HepG2 (cell line): ENCODE measurements around the gene CFAP119. TPM values are rescaled to one million over a fixed set of nuclear protein-coding genes. Genes with fewer than 3 reads are reported as not detected.

Experiments
- AGO1 ChIP-seq: fragments of 200-400 bp; formaldehyde crosslinking; IDR thresholded peaks from 2 replicates; pipeline ENCODE4 v1.6.1; 2017; ENCODE audit warnings: mild to moderate bottlenecking, low read depth, low read length, moderate library complexity; ENCODE audit not compliant: poor library complexity, severe bottlenecking
- DNMT1 ChIP-seq: sonication (generic); formaldehyde crosslinking; IDR thresholded peaks from 2 replicates; pipeline ENCODE4 v1.5.1; 2020; ENCODE audit warnings: mild to moderate bottlenecking, missing genetic modification reagents
- ETV5 ChIP-seq: IDR thresholded peaks from 2 replicates; pipeline ENCODE4 v1.6.1; 2018; ENCODE audit warnings: missing biosample characterization, missing genetic modification reagents, inconsistent platforms, borderline replicate concordance
- GFI1 ChIP-seq: sonication (generic); formaldehyde crosslinking; IDR thresholded peaks from 2 replicates; pipeline ENCODE4 v1.5.0; 2020; ENCODE audit warnings: missing genetic modification reagents, mild to moderate bottlenecking, borderline replicate concordance
- NRL ChIP-seq: sonication (generic); formaldehyde crosslinking; IDR thresholded peaks from 2 replicates; pipeline ENCODE4 v1.5.0; 2020; ENCODE audit warnings: missing genetic modification reagents, mild to moderate bottlenecking, moderate library complexity, borderline replicate concordance
- POLR2AphosphoS2 ChIP-seq: IDR thresholded peaks from 2 replicates; pipeline ENCODE4 v1.6.1; 2011; ENCODE audit warnings: low read depth, low read length, improper control_type of control experiment
- REL ChIP-seq: sonication (generic); formaldehyde crosslinking; conservative IDR thresholded peaks from 2 replicates; pipeline ENCODE4 v1.8.0; 2022; ENCODE audit warnings: mild to moderate bottlenecking, missing genetic modification reagents, moderate library complexity
- ZBTB42 ChIP-seq: sonication (generic); formaldehyde crosslinking; IDR thresholded peaks from 2 replicates; pipeline ENCODE4 v1.5.0; 2020; ENCODE audit warnings: mild to moderate bottlenecking, missing genetic modification reagents
- ZNF10 ChIP-seq: sonication (generic); formaldehyde crosslinking; IDR thresholded peaks from 2 replicates; pipeline ENCODE4 v1.4.0; 2020; ENCODE audit warnings: mild to moderate bottlenecking, low read depth, missing genetic modification reagents, borderline replicate concordance
- ZNF256 ChIP-seq: sonication (generic); formaldehyde crosslinking; conservative IDR thresholded peaks from 2 replicates; pipeline ENCODE4 v1.4.0; 2020; ENCODE audit warnings: missing genetic modification reagents
- ZNF3 ChIP-seq: IDR thresholded peaks from 2 replicates; pipeline ENCODE4 v1.7.0; 2017; ENCODE audit warnings: inconsistent platforms
- ZNF326 ChIP-seq: sonication (generic); formaldehyde crosslinking; IDR thresholded peaks from 2 replicates; pipeline ENCODE4 v1.4.0; 2020; ENCODE audit warnings: missing genetic modification reagents, borderline replicate concordance
- ZNF484 ChIP-seq: sonication (generic); formaldehyde crosslinking; IDR thresholded peaks from 2 replicates; pipeline ENCODE4 v1.5.1; 2020; ENCODE audit warnings: mild to moderate bottlenecking, low read depth, missing genetic modification reagents, borderline replicate concordance
- ZNF501 ChIP-seq: sonication (generic); formaldehyde crosslinking; IDR thresholded peaks from 2 replicates; pipeline ENCODE4 v1.5.1; 2020; ENCODE audit warnings: mild to moderate bottlenecking, moderate library complexity, missing genetic modification reagents
- ZSCAN29 ChIP-seq: sonication (generic); formaldehyde crosslinking; conservative IDR thresholded peaks from 2 replicates; pipeline ENCODE4 v1.4.0; 2020; ENCODE audit warnings: mild to moderate bottlenecking, missing genetic modification reagents
- polyA plus RNA-seq, 8 experiments: library from polyadenylated mRNA; depleted of rRNA in 3 of 8; stranded (reverse) in 7 of 8; unstranded in 1 of 8; fragments of >200 nt; fragmentation: Illumina TruSeq in 4 of 8; extraction: Trizol in 4 of 8; gene quantifications; 2 replicates each; pipeline versions ENCODE4 v1.2.1 to v1.2.3, GENCODE V29; 2011 to 2016; ENCODE audit warnings: low read depth in 4 of 8, missing spikeins in 1 of 8, mixed read lengths in 1 of 8; ENCODE audit not compliant: insufficient read depth in 1 of 8
- total RNA-seq, 5 experiments: library from RNA; depleted of rRNA; stranded (reverse); fragments of >200 nt; fragmentation: Illumina TruSeq; extraction: Trizol; gene quantifications; 2 replicates each; pipeline ENCODE4 v1.2.3, GENCODE V29; 2016; ENCODE audit warnings: low read depth in 1 of 5
- TF ChIP-seq, protein P1 (sequence below): sonication (generic); formaldehyde crosslinking; IDR thresholded peaks from 2 replicates; pipeline ENCODE4 v1.5.0; 2020; ENCODE audit warnings: mild to moderate bottlenecking, missing genetic modification reagents
- TF ChIP-seq, protein P2 (sequence below): sonication (generic); formaldehyde crosslinking; IDR thresholded peaks from 2 replicates; pipeline ENCODE4 v1.8.0; 2022; ENCODE audit warnings: mild to moderate bottlenecking, missing genetic modification reagents, borderline replicate concordance
- TF ChIP-seq, protein P3 (sequence below): sonication (generic); formaldehyde crosslinking; IDR thresholded peaks from 2 replicates; pipeline ENCODE4 v1.4.0; 2020; ENCODE audit warnings: mild to moderate bottlenecking, low read depth, missing genetic modification reagents
- TF ChIP-seq, protein P4 (sequence below): sonication (generic); formaldehyde crosslinking; IDR thresholded peaks from 2 replicates; pipeline ENCODE4 v1.4.0; 2020; ENCODE audit warnings: missing genetic modification reagents
- TF ChIP-seq, protein P5 (sequence below): sonication (generic); formaldehyde crosslinking; IDR thresholded peaks from 2 replicates; pipeline ENCODE4 v1.9.0; 2021; ENCODE audit warnings: missing genetic modification reagents, mild to moderate bottlenecking, borderline replicate concordance
- TF ChIP-seq, protein P6 (sequence below): IDR thresholded peaks from 2 replicates; pipeline ENCODE4 v1.6.1; 2016

CFAP119 gene
- total and polyA plus RNA-seq, 2 of the 13 experiments (the other 11 are each of a cell fraction or from before 2014, with no cell fraction given), result 6.4 TPM

DNA sequence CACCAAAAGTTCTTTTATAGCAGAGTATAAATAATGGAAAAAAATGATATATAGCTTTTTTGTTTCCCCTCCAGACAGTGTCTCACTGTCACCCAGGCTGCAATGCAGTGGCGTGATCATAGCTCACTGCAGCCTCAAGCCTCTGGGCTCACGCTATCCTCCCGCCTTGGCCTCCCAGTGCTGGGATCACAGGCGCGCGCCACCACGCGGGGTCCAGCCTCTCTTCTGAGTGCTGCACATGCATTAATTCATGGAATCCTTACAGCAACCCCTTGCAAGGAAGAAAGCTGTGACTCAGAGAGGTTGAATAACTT is 43.2 kb upstream of the CFAP119 start (continued):
- TF ChIP-seq, protein P1, sequence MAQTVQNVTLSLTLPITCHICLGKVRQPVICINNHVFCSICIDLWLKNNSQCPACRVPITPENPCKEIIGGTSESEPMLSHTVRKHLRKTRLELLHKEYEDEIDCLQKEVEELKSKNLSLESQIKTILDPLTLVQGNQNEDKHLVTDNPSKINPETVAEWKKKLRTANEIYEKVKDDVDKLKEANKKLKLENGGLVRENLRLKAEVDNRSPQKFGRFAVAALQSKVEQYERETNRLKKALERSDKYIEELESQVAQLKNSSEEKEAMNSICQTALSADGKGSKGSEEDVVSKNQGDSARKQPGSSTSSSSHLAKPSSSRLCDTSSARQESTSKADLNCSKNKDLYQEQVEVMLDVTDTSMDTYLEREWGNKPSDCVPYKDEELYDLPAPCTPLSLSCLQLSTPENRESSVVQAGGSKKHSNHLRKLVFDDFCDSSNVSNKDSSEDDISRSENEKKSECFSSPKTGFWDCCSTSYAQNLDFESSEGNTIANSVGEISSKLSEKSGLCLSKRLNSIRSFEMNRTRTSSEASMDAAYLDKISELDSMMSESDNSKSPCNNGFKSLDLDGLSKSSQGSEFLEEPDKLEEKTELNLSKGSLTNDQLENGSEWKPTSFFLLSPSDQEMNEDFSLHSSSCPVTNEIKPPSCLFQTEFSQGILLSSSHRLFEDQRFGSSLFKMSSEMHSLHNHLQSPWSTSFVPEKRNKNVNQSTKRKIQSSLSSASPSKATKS, result no peak
- TF ChIP-seq, protein P2, sequence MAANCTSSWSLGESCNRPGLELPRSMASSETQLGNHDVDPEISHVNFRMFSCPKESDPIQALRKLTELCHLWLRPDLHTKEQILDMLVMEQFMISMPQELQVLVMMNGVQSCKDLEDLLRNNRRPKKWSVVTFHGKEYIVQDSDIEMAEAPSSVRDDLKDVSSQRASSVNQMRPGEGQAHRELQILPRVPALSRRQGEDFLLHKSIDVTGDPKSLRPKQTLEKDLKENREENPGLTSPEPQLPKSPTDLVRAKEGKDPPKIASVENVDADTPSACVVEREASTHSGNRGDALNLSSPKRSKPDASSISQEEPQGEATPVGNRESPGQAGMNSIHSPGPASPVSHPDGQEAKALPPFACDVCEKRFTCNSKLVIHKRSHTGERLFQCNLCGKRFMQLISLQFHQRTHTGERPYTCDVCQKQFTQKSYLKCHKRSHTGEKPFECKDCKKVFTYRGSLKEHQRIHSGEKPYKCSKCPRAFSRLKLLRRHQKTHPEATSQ (CRISPR knock-in tag), result no peak
- TF ChIP-seq, protein P3, sequence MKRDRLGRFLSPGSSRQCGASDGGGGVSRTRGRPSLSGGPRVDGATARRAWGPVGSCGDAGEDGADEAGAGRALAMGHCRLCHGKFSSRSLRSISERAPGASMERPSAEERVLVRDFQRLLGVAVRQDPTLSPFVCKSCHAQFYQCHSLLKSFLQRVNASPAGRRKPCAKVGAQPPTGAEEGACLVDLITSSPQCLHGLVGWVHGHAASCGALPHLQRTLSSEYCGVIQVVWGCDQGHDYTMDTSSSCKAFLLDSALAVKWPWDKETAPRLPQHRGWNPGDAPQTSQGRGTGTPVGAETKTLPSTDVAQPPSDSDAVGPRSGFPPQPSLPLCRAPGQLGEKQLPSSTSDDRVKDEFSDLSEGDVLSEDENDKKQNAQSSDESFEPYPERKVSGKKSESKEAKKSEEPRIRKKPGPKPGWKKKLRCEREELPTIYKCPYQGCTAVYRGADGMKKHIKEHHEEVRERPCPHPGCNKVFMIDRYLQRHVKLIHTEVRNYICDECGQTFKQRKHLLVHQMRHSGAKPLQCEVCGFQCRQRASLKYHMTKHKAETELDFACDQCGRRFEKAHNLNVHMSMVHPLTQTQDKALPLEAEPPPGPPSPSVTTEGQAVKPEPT (CRISPR knock-in tag), result no peak
- TF ChIP-seq ZNF484 (CRISPR knock-in tag) (no peak), ZBTB42 (CRISPR knock-in tag) (no peak), ZNF326 (CRISPR knock-in tag) (no peak), GFI1 (CRISPR knock-in tag) (no peak), ZSCAN29 (CRISPR knock-in tag) (no peak), NRL (no peak), AGO1 (no peak), ZNF10 (CRISPR knock-in tag) (no peak), DNMT1 (no peak), ETV5 (CRISPR knock-in tag) (no peak), POLR2AphosphoS2 (no peak), REL (CRISPR knock-in tag) (no peak), ZNF256 (CRISPR knock-in tag) (no peak), ZNF501 (CRISPR knock-in tag) (no peak), ZNF3 (CRISPR knock-in tag) (no peak)
- TF ChIP-seq, protein P4, sequence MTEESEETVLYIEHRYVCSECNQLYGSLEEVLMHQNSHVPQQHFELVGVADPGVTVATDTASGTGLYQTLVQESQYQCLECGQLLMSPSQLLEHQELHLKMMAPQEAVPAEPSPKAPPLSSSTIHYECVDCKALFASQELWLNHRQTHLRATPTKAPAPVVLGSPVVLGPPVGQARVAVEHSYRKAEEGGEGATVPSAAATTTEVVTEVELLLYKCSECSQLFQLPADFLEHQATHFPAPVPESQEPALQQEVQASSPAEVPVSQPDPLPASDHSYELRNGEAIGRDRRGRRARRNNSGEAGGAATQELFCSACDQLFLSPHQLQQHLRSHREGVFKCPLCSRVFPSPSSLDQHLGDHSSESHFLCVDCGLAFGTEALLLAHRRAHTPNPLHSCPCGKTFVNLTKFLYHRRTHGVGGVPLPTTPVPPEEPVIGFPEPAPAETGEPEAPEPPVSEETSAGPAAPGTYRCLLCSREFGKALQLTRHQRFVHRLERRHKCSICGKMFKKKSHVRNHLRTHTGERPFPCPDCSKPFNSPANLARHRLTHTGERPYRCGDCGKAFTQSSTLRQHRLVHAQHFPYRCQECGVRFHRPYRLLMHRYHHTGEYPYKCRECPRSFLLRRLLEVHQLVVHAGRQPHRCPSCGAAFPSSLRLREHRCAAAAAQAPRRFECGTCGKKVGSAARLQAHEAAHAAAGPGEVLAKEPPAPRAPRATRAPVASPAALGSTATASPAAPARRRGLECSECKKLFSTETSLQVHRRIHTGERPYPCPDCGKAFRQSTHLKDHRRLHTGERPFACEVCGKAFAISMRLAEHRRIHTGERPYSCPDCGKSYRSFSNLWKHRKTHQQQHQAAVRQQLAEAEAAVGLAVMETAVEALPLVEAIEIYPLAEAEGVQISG (CRISPR knock-in tag), result no peak
- TF ChIP-seq, protein P5, sequence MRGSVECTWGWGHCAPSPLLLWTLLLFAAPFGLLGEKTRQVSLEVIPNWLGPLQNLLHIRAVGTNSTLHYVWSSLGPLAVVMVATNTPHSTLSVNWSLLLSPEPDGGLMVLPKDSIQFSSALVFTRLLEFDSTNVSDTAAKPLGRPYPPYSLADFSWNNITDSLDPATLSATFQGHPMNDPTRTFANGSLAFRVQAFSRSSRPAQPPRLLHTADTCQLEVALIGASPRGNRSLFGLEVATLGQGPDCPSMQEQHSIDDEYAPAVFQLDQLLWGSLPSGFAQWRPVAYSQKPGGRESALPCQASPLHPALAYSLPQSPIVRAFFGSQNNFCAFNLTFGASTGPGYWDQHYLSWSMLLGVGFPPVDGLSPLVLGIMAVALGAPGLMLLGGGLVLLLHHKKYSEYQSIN (CRISPR knock-in tag), result no peak
- TF ChIP-seq, protein P6, sequence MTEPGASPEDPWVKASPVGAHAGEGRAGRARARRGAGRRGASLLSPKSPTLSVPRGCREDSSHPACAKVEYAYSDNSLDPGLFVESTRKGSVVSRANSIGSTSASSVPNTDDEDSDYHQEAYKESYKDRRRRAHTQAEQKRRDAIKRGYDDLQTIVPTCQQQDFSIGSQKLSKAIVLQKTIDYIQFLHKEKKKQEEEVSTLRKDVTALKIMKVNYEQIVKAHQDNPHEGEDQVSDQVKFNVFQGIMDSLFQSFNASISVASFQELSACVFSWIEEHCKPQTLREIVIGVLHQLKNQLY (CRISPR knock-in tag), result no peak
